HepG2 (cell line): ENCODE data around the gene PCGF3. TPM values are rescaled to one million over a fixed set of nuclear protein-coding genes. Genes with fewer than 3 reads are reported as not detected.
A peak's percentile ranks its signal among the peaks of the same experiment; 100 is the strongest.

ENCODE experiments used
- ATF6 ChIP-seq: sonication (generic); formaldehyde crosslinking; conservative IDR thresholded peaks from 2 replicates; pipeline ENCODE4 v1.4.0; 2020; ENCODE audit warnings: missing genetic modification reagents
- FOSL1 ChIP-seq: sonication (generic); formaldehyde crosslinking; IDR thresholded peaks from 2 replicates; pipeline ENCODE4 v1.9.0; 2021; ENCODE audit warnings: missing genetic modification reagents, borderline replicate concordance
- KDM4B ChIP-seq: sonication (generic); formaldehyde crosslinking; IDR thresholded peaks from 2 replicates; pipeline ENCODE4 v1.4.0; 2020; ENCODE audit warnings: missing genetic modification reagents
- NFIC ChIP-seq: IDR thresholded peaks from 2 replicates; pipeline ENCODE4 v1.6.1; 2012; ENCODE audit warnings: mild to moderate bottlenecking, low read length, inconsistent platforms
- PAF1 ChIP-seq: IDR thresholded peaks from 2 replicates; pipeline ENCODE4 v1.6.1; 2016; ENCODE audit warnings: missing genetic modification reagents, missing compliant biosample characterization
- SALL1 ChIP-seq: sonication (generic); formaldehyde crosslinking; IDR thresholded peaks from 2 replicates; pipeline ENCODE4 v1.8.0; 2022; ENCODE audit warnings: mild to moderate bottlenecking, missing genetic modification reagents
- SAP130 ChIP-seq: IDR thresholded peaks from 2 replicates; pipeline ENCODE4 v1.6.1; 2016; ENCODE audit warnings: low read depth
- SMYD3 ChIP-seq: sonication (generic); formaldehyde crosslinking; IDR thresholded peaks from 2 replicates; pipeline ENCODE4 v1.8.1; 2023; ENCODE audit warnings: mild to moderate bottlenecking, missing genetic modification reagents
- XRCC5 ChIP-seq: fragments of 200-400 bp; formaldehyde crosslinking; optimal IDR thresholded peaks from 2 replicates; pipeline ENCODE3; 2017; ENCODE audit warnings: mild to moderate bottlenecking, low read length
- ZNF143 ChIP-seq: sonication (generic); formaldehyde crosslinking; IDR thresholded peaks from 2 replicates; pipeline ENCODE4 v1.4.0; 2020; ENCODE audit warnings: missing genetic modification reagents
- ZNF337 ChIP-seq: sonication (generic); formaldehyde crosslinking; IDR thresholded peaks from 2 replicates; pipeline ENCODE4 v1.5.1; 2020; ENCODE audit warnings: missing genetic modification reagents, low read depth, mild to moderate bottlenecking, borderline replicate concordance
- ZNF607 ChIP-seq: sonication (generic); formaldehyde crosslinking; IDR thresholded peaks from 2 replicates; pipeline ENCODE4 v1.5.1; 2020; ENCODE audit warnings: missing genetic modification reagents, mild to moderate bottlenecking, borderline replicate concordance
- ZNF616 ChIP-seq: sonication (generic); formaldehyde crosslinking; IDR thresholded peaks from 2 replicates; pipeline ENCODE4 v1.5.0; 2020; ENCODE audit warnings: low read depth, mild to moderate bottlenecking, missing genetic modification reagents
- ZNF670 ChIP-seq: sonication (generic); formaldehyde crosslinking; IDR thresholded peaks from 2 replicates; pipeline ENCODE4 v1.8.0; 2022; ENCODE audit warnings: mild to moderate bottlenecking, missing genetic modification reagents, borderline replicate concordance
- polyA plus RNA-seq, 8 experiments: library from polyadenylated mRNA; depleted of rRNA in 3 of 8; stranded (reverse) in 7 of 8; unstranded in 1 of 8; fragments of >200 nt; fragmentation: Illumina TruSeq in 4 of 8; extraction: Trizol in 4 of 8; gene quantifications; 2 replicates each; pipeline versions ENCODE4 v1.2.1 to v1.2.3, GENCODE V29; 2011 to 2016; ENCODE audit warnings: low read depth in 4 of 8, missing spikeins in 1 of 8, mixed read lengths in 1 of 8; ENCODE audit not compliant: insufficient read depth in 1 of 8
- total RNA-seq, 5 experiments: library from RNA; depleted of rRNA; stranded (reverse); fragments of >200 nt; fragmentation: Illumina TruSeq; extraction: Trizol; gene quantifications; 2 replicates each; pipeline ENCODE4 v1.2.3, GENCODE V29; 2016; ENCODE audit warnings: low read depth in 1 of 5
- TF ChIP-seq, protein P1 (sequence below): sonication (generic); formaldehyde crosslinking; IDR thresholded peaks from one replicate; pipeline ENCODE4 v1.5.1; 2020; ENCODE audit warnings: mild to moderate bottlenecking, missing genetic modification reagents; ENCODE audit errors: not compliant biosample characterization
- TF ChIP-seq, protein P2 (sequence below): sonication (generic); formaldehyde crosslinking; IDR thresholded peaks from 2 replicates; pipeline ENCODE4 v1.5.0; 2020; ENCODE audit warnings: missing genetic modification reagents

PCGF3 gene
- total and polyA plus RNA-seq, 2 of the 13 experiments (the other 11 are each of a cell fraction or from before 2014, with no cell fraction given): 28.6 to 66.2 TPM

DNA sequence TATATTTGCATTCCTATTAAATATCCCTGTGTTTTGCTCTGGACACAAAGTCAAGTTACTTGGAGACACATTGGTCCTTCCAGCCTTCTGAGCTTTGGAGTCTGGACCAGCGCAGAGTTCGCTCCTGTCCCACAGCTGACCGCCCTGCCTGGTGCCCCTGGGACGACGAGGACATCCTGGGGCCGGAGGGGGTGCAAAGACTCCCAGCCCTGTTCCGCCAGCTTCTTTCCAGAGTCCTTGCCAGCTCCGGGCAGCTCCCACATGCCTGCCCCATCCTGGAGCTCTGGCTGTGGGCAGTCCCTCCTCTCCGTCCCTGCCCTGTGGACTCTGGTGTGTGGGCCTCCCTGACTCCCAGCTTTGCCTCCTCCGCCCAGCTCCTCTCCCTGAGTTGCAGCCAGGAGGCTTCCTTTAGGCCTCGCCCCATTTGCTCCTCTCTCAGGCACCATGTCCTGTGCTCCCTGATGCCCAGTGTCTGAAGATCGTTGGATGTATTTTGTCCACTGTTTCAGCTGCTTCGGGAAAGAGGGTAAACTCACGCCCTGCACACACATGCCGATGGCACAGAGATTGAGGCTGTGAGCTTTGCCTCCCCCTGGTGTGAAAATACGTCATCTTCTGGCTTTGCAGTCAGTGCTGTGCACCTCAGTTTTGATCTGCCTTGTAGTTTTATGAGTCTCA is 4.9 kb upstream of the PCGF3 start (continued):
- TF ChIP-seq, protein P1, sequence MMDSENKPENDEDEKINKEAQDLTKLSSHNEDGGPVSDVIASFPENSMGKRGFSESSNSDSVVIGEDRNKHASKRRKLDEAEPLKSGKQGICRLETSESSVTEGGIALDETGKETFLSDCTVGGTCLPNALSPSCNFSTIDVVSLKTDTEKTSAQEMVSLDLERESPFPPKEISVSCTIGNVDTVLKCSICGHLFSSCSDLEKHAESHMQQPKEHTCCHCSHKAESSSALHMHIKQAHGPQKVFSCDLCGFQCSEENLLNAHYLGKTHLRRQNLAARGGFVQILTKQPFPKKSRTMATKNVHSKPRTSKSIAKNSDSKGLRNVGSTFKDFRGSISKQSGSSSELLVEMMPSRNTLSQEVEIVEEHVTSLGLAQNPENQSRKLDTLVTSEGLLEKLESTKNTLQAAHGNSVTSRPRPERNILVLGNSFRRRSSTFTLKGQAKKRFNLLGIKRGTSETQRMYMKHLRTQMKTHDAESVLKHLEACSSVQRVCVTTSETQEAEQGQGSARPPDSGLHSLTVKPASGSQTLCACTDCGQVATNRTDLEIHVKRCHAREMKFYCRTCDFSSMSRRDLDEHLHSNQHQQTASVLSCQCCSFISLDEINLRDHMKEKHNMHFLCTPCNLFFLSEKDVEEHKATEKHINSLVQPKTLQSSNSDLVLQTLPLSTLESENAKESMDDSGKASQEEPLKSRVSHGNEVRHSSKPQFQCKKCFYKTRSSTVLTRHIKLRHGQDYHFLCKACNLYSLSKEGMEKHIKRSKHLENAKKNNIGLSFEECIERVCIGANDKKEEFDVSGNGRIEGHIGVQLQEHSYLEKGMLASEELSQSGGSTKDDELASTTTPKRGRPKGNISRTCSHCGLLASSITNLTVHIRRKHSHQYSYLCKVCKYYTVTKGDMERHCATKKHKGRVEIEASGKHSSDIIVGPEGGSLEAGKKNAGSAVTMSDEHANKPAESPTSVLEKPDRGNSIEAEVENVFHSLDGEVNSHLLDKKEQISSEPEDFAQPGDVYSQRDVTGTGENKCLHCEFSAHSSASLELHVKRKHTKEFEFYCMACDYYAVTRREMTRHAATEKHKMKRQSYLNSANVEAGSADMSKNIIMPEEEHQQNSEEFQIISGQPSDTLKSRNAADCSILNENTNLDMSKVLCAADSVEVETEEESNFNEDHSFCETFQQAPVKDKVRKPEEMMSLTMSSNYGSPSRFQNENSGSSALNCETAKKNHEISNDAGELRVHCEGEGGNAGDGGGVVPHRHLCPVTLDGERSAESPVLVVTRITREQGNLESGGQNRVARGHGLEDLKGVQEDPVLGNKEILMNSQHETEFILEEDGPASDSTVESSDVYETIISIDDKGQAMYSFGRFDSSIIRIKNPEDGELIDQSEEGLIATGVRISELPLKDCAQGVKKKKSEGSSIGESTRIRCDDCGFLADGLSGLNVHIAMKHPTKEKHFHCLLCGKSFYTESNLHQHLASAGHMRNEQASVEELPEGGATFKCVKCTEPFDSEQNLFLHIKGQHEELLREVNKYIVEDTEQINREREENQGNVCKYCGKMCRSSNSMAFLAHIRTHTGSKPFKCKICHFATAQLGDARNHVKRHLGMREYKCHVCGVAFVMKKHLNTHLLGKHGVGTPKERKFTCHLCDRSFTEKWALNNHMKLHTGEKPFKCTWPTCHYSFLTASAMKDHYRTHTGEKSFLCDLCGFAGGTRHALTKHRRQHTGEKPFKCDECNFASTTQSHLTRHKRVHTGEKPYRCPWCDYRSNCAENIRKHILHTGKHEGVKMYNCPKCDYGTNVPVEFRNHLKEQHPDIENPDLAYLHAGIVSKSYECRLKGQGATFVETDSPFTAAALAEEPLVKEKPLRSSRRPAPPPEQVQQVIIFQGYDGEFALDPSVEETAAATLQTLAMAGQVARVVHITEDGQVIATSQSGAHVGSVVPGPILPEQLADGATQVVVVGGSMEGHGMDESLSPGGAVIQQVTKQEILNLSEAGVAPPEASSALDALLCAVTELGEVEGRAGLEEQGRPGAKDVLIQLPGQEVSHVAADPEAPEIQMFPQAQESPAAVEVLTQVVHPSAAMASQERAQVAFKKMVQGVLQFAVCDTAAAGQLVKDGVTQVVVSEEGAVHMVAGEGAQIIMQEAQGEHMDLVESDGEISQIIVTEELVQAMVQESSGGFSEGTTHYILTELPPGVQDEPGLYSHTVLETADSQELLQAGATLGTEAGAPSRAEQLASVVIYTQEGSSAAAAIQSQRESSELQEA (CRISPR knock-in tag): no peak
- TF ChIP-seq SMYD3 (CRISPR knock-in tag): no peak
- 0 out of 2 replicates have a peak, but pooled peaks have one; percentile 40 for TF ChIP-seq ZNF607 (CRISPR knock-in tag)
- no peak for TF ChIP-seq KDM4B
- TF ChIP-seq SAP130 (CRISPR knock-in tag): 0 out of 2 replicates have a peak, but pooled peaks have one; percentile 46
- no peak for TF ChIP-seq PAF1 (CRISPR knock-in tag)
- no peak for TF ChIP-seq ZNF337 (CRISPR knock-in tag)
- no peak for TF ChIP-seq XRCC5
- TF ChIP-seq, protein P2, sequence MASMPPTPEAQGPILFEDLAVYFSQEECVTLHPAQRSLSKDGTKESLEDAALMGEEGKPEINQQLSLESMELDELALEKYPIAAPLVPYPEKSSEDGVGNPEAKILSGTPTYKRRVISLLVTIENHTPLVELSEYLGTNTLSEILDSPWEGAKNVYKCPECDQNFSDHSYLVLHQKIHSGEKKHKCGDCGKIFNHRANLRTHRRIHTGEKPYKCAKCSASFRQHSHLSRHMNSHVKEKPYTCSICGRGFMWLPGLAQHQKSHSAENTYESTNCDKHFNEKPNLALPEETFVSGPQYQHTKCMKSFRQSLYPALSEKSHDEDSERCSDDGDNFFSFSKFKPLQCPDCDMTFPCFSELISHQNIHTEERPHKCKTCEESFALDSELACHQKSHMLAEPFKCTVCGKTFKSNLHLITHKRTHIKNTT: no peak
- no peak for TF ChIP-seq ZNF616 (CRISPR knock-in tag)
- TF ChIP-seq ZNF143 (CRISPR knock-in tag): no peak
- TF ChIP-seq ATF6 (CRISPR knock-in tag): no peak
- TF ChIP-seq NFIC: no peak
- no peak for TF ChIP-seq ZNF670 (CRISPR knock-in tag)
- peak; percentile 58; the same call in 1 of the 2 replicates for TF ChIP-seq SALL1
- TF ChIP-seq FOSL1 (CRISPR knock-in tag): no peak
